ENCODE results near the gene METAP1. TPM values are rescaled to one million over a fixed set of nuclear protein-coding genes. Genes with fewer than 3 reads are reported as not detected.
A peak's percentile ranks its signal among the peaks of the same experiment; 100 is the strongest.

Gene METAP1
- total and polyA plus RNA-seq, 2 of the 4 experiments (the other 2 are of a cell fraction), result 43.7 to 47.9 TPM

- Histone ChIP-seq H2BK15ac (ENCODE audit: low read depth, low read length) (peak overlapping the region; percentile 99; the same call in 2 of the 3 replicates), H2BK20ac (ENCODE audit: low read depth, low read length) (peak overlapping the region; percentile 94), H3K4me3 (ENCODE audit: insufficient read depth, low read depth, low read length) (no peak overlapping the region), H4K5ac (ENCODE audit: low read depth, low read length) (peak overlapping the region; percentile 43), H3K79me1 (ENCODE audit: low read depth in 1 of 2, low read length in 2 of 2) (peaks cover 12 to 18% of the 10 kb centered on the region in 2 experiments), H4K8ac (ENCODE audit: low read depth in 2 of 2, low read length in 2 of 2) (peak overlapping the region; percentile 6 to 69; a peak in 3 of 4 replicates), H3K4ac (ENCODE audit: low read depth, low read length) (peak overlapping the region; percentile 92), H2BK120ac (ENCODE audit: low read depth, low read length) (peak overlapping the region; percentile 91), H3K27ac (ENCODE audit: insufficient read depth, low read length) (peak overlapping the region; percentile 34), H3K9me3 (ENCODE audit: control insufficient read depth, insufficient read depth, low read length) (no peaks in the 10 kb centered on the region), H3K4me1 (ENCODE audit: control insufficient read depth, insufficient read depth, low read length) (peaks cover 9% of the 10 kb centered on the region), H4K91ac (ENCODE audit: insufficient read depth, low read depth, low read length) (peak overlapping the region; percentile 83), H2AK5ac (ENCODE audit: low read depth, low read length) (peak overlapping the region; percentile 99), H2BK5ac (ENCODE audit: low read depth, low read length, poor library complexity, severe bottlenecking) (peak overlapping the region; percentile 89), H3K56ac (ENCODE audit: extremely low read depth, insufficient read depth, low read length) (no peak overlapping the region; the same call in 1 of the 2 replicates), H3K9me1 (ENCODE audit: insufficient read depth, low read length) (no peaks in the 10 kb centered on the region), H3K23ac (ENCODE audit: low read depth, low read length) (peak overlapping the region; percentile 78), H3K14ac (replicated peaks; ENCODE audit: low read depth, low read length) (peak overlapping the region; percentile 94), H2AFZ (replicated peaks; ENCODE audit: low read length, poor library complexity) (no peak overlapping the region), H4K20me1 (ENCODE audit: insufficient read depth, low read length) (no peaks in the 10 kb centered on the region), H3K18ac (ENCODE audit: low read depth, low read length) (peak overlapping the region; percentile 26; the same call in 1 of the 2 replicates), H2AK9ac (replicated peaks; ENCODE audit: low read depth, low read length, poor library complexity) (peak overlapping the region; percentile 92), H3K4me2 (ENCODE audit: low read depth, low read length) (no peak overlapping the region), H3K36me3 (ENCODE audit: control insufficient read depth, insufficient read depth, low read length) (peaks cover 11% of the 10 kb centered on the region), H3K27me3 (ENCODE audit: control insufficient read depth, insufficient read depth, low read length) (no peaks in the 10 kb centered on the region), H3K9ac (ENCODE audit: low read depth, low read length) (no peak overlapping the region)
- BruUV-seq (replicated peaks), result no TSS peak
- TF ChIP-seq CEBPB (IDR thresholded peaks at IDR 0.05; ENCODE audit: low read depth, low read length) (no peak), MAFK (IDR thresholded peaks at IDR 0.05; ENCODE audit: low read depth, low read length) (no peak), FOS (IDR thresholded peaks at IDR 0.05; ENCODE audit: low read depth, low read length) (no peak), SMC3 (IDR thresholded peaks at IDR 0.05; ENCODE audit: low read depth, low read length) (no peak), ELK1 (IDR thresholded peaks at IDR 0.05; ENCODE audit: borderline replicate concordance, low read depth, low read length) (no peak), CHD1 (IDR thresholded peaks at IDR 0.05; ENCODE audit: low read depth, low read length) (no peak), USF2 (IDR thresholded peaks at IDR 0.05; ENCODE audit: low read depth, low read length) (no peak), NFE2L2 (IDR thresholded peaks at IDR 0.05; ENCODE audit: low read depth, low read length) (no peak), RFX5 (IDR thresholded peaks at IDR 0.05; ENCODE audit: low read depth, low read length) (no peak), BHLHE40 (IDR thresholded peaks at IDR 0.05; ENCODE audit: low read depth, low read length) (no peak), RAD21 (IDR thresholded peaks at IDR 0.05; ENCODE audit: low read length) (no peak), MAZ (IDR thresholded peaks at IDR 0.05; ENCODE audit: borderline replicate concordance, low read depth, low read length) (no peak)
- in situ Hi-C loops (cut with MboI; ENCODE audit: low sequenced_read_pairs), result loop anchor here (25.0 kb wide), 1 partner anchor 599 kb away; no protein-coding TSS in a partner anchor
- WGBS, 2 experiments (ENCODE audit: extremely low coverage in 2 of 2, insufficient read length in 1 of 2), result no CpG with 5 or more reads among the region's 8 CpGs
- no peak for DNase-seq
- ChIA-PET CTCF (no interaction called here), POLR2A (ENCODE audit: unreplicated experiment) (no interaction called here)
- dilution Hi-C loops (cut with HindIII; ENCODE audit: low sequenced_read_pairs, unreplicated experiment), result no loop called here
- no peak for ATAC-seq (ENCODE audit: low read depth)
- intact Hi-C loops (cut with micrococcal nuclease), result loop anchor here (10.0 kb wide), 1 partner anchor 596 kb away; no protein-coding TSS in a partner anchor
These were observed 65.7 kb downstream of the METAP1 start for GRCh38 chr4:99061048-99061700.
